ENCODE measurements around the gene CTSH. TPM values are rescaled to one million over a fixed set of nuclear protein-coding genes. Genes with fewer than 3 reads are reported as not detected.
A peak's percentile ranks its signal among the peaks of the same experiment; 100 is the strongest.
"Not testable (repeated sequence)": the region's sequence is repeated elsewhere in the genome, so short reads cannot be mapped to it uniquely, and the experiment has no call there.

The CTSH gene
- total and polyA plus RNA-seq, 7 donors = 16.0 to 52.6 (median 29.7) TPM

DNA sequence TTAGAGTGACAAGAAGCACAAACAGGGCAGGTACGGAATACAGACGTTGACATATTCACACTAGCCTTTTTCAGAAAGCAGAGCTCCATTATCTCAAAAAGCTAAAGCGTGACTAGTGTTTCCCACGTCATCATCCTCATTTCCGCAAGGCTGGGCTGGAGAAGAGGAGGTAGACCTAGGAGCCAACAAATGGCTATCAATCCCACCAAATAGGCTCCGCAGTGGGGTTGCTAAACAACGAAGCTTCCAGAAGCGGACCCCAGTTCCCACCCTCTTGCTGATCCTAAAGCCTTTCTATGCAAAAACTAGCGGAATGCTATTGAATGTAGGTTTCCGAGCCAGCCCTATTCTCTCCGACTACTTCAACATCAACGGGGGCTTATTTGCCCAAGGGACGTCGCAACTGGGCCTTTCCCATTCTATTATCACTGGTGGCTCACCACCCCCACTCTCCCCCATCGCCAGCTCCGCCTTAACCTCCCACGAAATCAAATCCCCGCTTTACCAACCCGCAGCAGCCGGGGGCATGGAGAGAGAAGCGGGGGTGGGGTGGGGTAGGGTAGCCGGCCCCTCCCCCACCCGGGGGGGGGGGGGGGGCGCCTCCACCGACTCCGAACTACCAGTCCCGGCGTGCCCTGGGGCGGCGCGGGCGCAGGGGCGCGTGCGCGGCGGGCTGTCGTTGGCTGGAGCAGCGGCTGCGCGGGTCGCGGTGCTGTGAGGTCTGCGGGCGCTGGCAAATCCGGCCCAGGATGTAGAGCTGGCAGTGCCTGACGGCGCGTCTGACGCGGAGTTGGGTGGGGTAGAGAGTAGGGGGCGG, 72.5 kb downstream of the CTSH start, which contains the start of gene MORF4L1:
Gene MORF4L1, plus strand, starts transcription at position 736 of the 817 bp plus-strand sequence. CDS start 128 bp downstream, outside the sequence.
- Histone ChIP-seq H3K9me3 (no peaks in the 10 kb centered on the region), H3K36me3 (ENCODE audit: insufficient read depth in 1 of 2, low read depth in 1 of 2) (no peaks in the 10 kb centered on the region), H3K27ac (peak within 1 kb of the TSS; percentile 99), H3K4me1 (peaks cover 24% of the 10 kb centered on the region), H3K27me3 (ENCODE audit: insufficient read depth in 3 of 3, low read length in 2 of 3) (no peaks in the 10 kb centered on the region), H3K4me3 (peak within 1 kb of the TSS; percentile 84)
- TF ChIP-seq, protein P1, sequence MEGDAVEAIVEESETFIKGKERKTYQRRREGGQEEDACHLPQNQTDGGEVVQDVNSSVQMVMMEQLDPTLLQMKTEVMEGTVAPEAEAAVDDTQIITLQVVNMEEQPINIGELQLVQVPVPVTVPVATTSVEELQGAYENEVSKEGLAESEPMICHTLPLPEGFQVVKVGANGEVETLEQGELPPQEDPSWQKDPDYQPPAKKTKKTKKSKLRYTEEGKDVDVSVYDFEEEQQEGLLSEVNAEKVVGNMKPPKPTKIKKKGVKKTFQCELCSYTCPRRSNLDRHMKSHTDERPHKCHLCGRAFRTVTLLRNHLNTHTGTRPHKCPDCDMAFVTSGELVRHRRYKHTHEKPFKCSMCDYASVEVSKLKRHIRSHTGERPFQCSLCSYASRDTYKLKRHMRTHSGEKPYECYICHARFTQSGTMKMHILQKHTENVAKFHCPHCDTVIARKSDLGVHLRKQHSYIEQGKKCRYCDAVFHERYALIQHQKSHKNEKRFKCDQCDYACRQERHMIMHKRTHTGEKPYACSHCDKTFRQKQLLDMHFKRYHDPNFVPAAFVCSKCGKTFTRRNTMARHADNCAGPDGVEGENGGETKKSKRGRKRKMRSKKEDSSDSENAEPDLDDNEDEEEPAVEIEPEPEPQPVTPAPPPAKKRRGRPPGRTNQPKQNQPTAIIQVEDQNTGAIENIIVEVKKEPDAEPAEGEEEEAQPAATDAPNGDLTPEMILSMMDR (IDR thresholded peaks at IDR 0.05) = no peak
- ATAC-seq (peak; percentile 94 to 97 (median 96)), DNase-seq (peak; percentile 97 to 98)
- intact Hi-C loops (cut with DNase I) = loop anchor here in 1 of 2 donors (10.0 kb wide), 1 partner anchor 108 kb away; no protein-coding TSS in a partner anchor
- WGBS, 3 donors = 8 to 10% (median 10%) methylated on average over 45 to 51 of the region's 52 CpGs

DNA sequence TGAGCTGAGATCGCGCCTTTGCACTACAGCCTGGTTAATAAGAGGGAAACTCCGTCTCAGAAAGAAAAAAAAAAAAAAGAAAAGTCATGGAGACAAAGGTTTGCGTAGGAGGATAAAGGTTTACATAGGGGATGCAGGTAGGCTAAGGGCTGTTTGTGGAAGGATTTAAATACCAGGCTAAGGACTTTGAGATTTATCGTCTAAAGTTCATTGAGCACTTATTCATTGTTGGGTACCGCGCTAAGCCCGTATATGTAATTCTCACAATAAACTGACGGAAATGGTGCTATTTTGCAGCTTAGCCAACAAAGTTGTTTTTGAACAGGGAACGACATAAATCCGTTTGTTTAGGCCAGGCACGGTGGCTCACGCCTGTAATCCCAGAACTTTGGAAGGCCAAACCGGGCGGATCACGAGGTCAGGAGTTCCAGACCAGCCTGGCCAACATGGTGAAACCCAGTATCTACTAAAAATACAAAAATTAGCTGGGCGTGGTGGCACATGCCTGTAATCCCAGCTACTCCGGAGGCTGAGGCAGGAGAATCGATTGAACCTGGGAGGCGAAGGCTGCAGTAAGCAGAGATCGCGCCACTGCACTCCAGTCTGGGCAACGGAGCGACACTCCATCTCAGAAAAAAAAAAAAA, 73.2 kb downstream of the CTSH start:
- H3K9me3 ChIP-seq; H3K27me3 ChIP-seq (ENCODE audit: insufficient read depth in 3 of 3, low read length in 2 of 3); DNase-seq; ATAC-seq; H3K36me3 ChIP-seq (ENCODE audit: insufficient read depth in 1 of 2, low read depth in 1 of 2): not testable (repeated sequence)
- Histone ChIP-seq H3K4me3 (peak overlapping the region; percentile 84), H3K27ac (peak overlapping the region; percentile 99), H3K4me1 (peaks cover 21% of the 10 kb centered on the region)
- 85 to 91% (median 85%) methylated on average over 24 of the region's 24 CpGs for WGBS, 3 donors
- intact Hi-C loops (cut with DNase I) = loop anchor here in 1 of 2 donors (10.0 kb wide), 1 partner anchor 107 kb away; no protein-coding TSS in a partner anchor

Other genes starting within 250 kb of the CTSH start
- 1 to 10 TPM in 2 of 4 donors, under 1 TPM in 2; 0.74 to 1.3 (median 0.96) TPM for gene ADAMTS7, start 133.6 kb downstream of the CTSH start, total RNA-seq
- under 1 TPM; 0.32 to 0.61 (median 0.59) TPM for gene ADAMTS7, start 133.6 kb downstream of the CTSH start, polyA plus RNA-seq
- gene MORF4L1, start 72.2 kb downstream of the CTSH start, total RNA-seq = 100 to 1,000 TPM; 262 to 357 (median 341) TPM
- gene MORF4L1, start 72.2 kb downstream of the CTSH start, polyA plus RNA-seq = 100 to 1,000 TPM; 288 to 679 (median 327) TPM
- gene RASGRF1, start 145.7 kb upstream of the CTSH start, total RNA-seq = not detected
- gene RASGRF1, start 145.7 kb upstream of the CTSH start, polyA plus RNA-seq = under 1 TPM in 2 of 3 donors, not detected in 1; 0.03 to 0.05 TPM